ENCODE data around the gene ODAD2. TPM values are rescaled to one million over a fixed set of nuclear protein-coding genes. Genes with fewer than 3 reads are reported as not detected.

Gene ODAD2
- total and polyA plus RNA-seq, 2 donors (not counting 1 experiment from before 2014, with no cell fraction given), result 0.12 to 1.3 TPM

GRCh38 chr10:27826369-27826768 lies 172.5 kb downstream of the ODAD2 start:
- Histone ChIP-seq H3K4me1 (ENCODE audit: control insufficient read depth, extremely low read depth, insufficient read depth, low read length) (no peaks in the 10 kb centered on the region), H3K4me2 (ENCODE audit: extremely low read depth, insufficient read depth, low read length) (no peak overlapping the region), H3K79me2 (ENCODE audit: control insufficient read depth, insufficient read depth, low read length) (no peaks in the 10 kb centered on the region), H3K4me3 (replicated peaks in 1 of 4; ENCODE audit: control extremely low read depth in 1 of 4, insufficient read depth in 1 of 4, low read depth in 3 of 4, low read length in 4 of 4) (no peak overlapping the region), H4K20me1 (ENCODE audit: control insufficient read depth, extremely low read depth, insufficient read depth, low read length) (no peaks in the 10 kb centered on the region), H3K9me3 (ENCODE audit: control insufficient read depth, insufficient read depth, low read depth, low read length) (no peaks in the 10 kb centered on the region), H3K27me3 (ENCODE audit: control insufficient read depth, insufficient read depth, low read length) (no peaks in the 10 kb centered on the region), H2AFZ (ENCODE audit: low read length) (no peak overlapping the region), H3K27ac (ENCODE audit: insufficient read depth, low read length) (no peak overlapping the region), H3K36me3 (ENCODE audit: control insufficient read depth, insufficient read depth, low read length) (no peaks in the 10 kb centered on the region), H3K9ac (ENCODE audit: insufficient read depth, low read length) (no peak overlapping the region)
- TF ChIP-seq EZH2 (IDR thresholded peaks at IDR 0.05; ENCODE audit: low read length, missing control alignments) (no peak), CTCF (conservative IDR thresholded peaks at IDR 0.05 in 1 of 2, IDR thresholded peaks at IDR 0.05 in 1 of 2; ENCODE audit: low read depth in 1 of 2, low read length in 2 of 2) (no peak)
- DNase-seq (ENCODE audit: low read depth in 2 of 2), result no peak

GRCh38 chr10:27822301-27822700 lies 176.6 kb downstream of the ODAD2 start:
- TF ChIP-seq EZH2 (IDR thresholded peaks at IDR 0.05; ENCODE audit: low read length, missing control alignments), result no peak
- no peak for TF ChIP-seq CTCF (conservative IDR thresholded peaks at IDR 0.05 in 1 of 2, IDR thresholded peaks at IDR 0.05 in 1 of 2; ENCODE audit: low read depth in 1 of 2, low read length in 2 of 2)
- Histone ChIP-seq H3K4me3 (replicated peaks in 1 of 4; ENCODE audit: control extremely low read depth in 1 of 4, insufficient read depth in 1 of 4, low read depth in 3 of 4, low read length in 4 of 4) (no peak overlapping the region), H3K4me1 (ENCODE audit: control insufficient read depth, extremely low read depth, insufficient read depth, low read length) (no peaks in the 10 kb centered on the region), H2AFZ (ENCODE audit: low read length) (no peak overlapping the region), H3K27me3 (ENCODE audit: control insufficient read depth, insufficient read depth, low read length) (no peaks in the 10 kb centered on the region), H3K79me2 (ENCODE audit: control insufficient read depth, insufficient read depth, low read length) (no peaks in the 10 kb centered on the region), H3K9ac (ENCODE audit: insufficient read depth, low read length) (no peak overlapping the region), H3K27ac (ENCODE audit: insufficient read depth, low read length) (no peak overlapping the region), H3K4me2 (ENCODE audit: extremely low read depth, insufficient read depth, low read length) (no peak overlapping the region), H3K9me3 (ENCODE audit: control insufficient read depth, insufficient read depth, low read depth, low read length) (no peaks in the 10 kb centered on the region), H3K36me3 (ENCODE audit: control insufficient read depth, insufficient read depth, low read length) (no peaks in the 10 kb centered on the region), H4K20me1 (ENCODE audit: control insufficient read depth, extremely low read depth, insufficient read depth, low read length) (no peaks in the 10 kb centered on the region)
- DNase-seq (ENCODE audit: low read depth in 2 of 2), result peak in 1 of 2 donors; percentile 74

GRCh38 chr10:27820637-27821036 lies 178.2 kb downstream of the ODAD2 start:
- H3K9ac ChIP-seq (ENCODE audit: insufficient read depth, low read length), result no peak overlapping the region
- TF ChIP-seq EZH2 (IDR thresholded peaks at IDR 0.05; ENCODE audit: low read length, missing control alignments) (no peak), CTCF (conservative IDR thresholded peaks at IDR 0.05 in 1 of 2, IDR thresholded peaks at IDR 0.05 in 1 of 2; ENCODE audit: low read depth in 1 of 2, low read length in 2 of 2) (no peak)
- no peaks in the 10 kb centered on the region for H3K9me3 ChIP-seq (ENCODE audit: control insufficient read depth, insufficient read depth, low read depth, low read length)
- no peaks in the 10 kb centered on the region for H3K79me2 ChIP-seq (ENCODE audit: control insufficient read depth, insufficient read depth, low read length)
- no peak overlapping the region for H3K4me2 ChIP-seq (ENCODE audit: extremely low read depth, insufficient read depth, low read length)
- no peak overlapping the region for H3K4me3 ChIP-seq (replicated peaks in 1 of 4; ENCODE audit: control extremely low read depth in 1 of 4, insufficient read depth in 1 of 4, low read depth in 3 of 4, low read length in 4 of 4)
- H3K4me1 ChIP-seq (ENCODE audit: control insufficient read depth, extremely low read depth, insufficient read depth, low read length), result no peaks in the 10 kb centered on the region
- no peaks in the 10 kb centered on the region for H4K20me1 ChIP-seq (ENCODE audit: control insufficient read depth, extremely low read depth, insufficient read depth, low read length)
- no peak for DNase-seq (ENCODE audit: low read depth in 2 of 2)
- no peaks in the 10 kb centered on the region for H3K27me3 ChIP-seq (ENCODE audit: control insufficient read depth, insufficient read depth, low read length)
- H3K27ac ChIP-seq (ENCODE audit: insufficient read depth, low read length), result no peak overlapping the region
- no peaks in the 10 kb centered on the region for H3K36me3 ChIP-seq (ENCODE audit: control insufficient read depth, insufficient read depth, low read length)
- no peak overlapping the region for H2AFZ ChIP-seq (ENCODE audit: low read length)
